HUES6 (cell line): Measurements from ENCODE around the gene MKLN1.
"Not testable (repeated sequence)": the region's sequence is repeated elsewhere in the genome, so short reads cannot be mapped to it uniquely, and the experiment has no call there.

Experiments used
- H3K27ac ChIP-seq: 2 replicates; pipeline ENCODE4 v1.7.0; 2013; ENCODE audit warnings: low read depth, mild to moderate bottlenecking, low read length, inconsistent platforms
- H3K27me3 ChIP-seq: 2 replicates; pipeline ENCODE4 v1.6.1; 2013; ENCODE audit warnings: low read length; ENCODE audit not compliant: control insufficient read depth, insufficient read depth
- H3K36me3 ChIP-seq: 2 replicates; pipeline ENCODE4 v1.6.1; 2013; ENCODE audit warnings: low read length; ENCODE audit not compliant: control insufficient read depth, insufficient read depth
- H3K4me1 ChIP-seq: 2 replicates; pipeline ENCODE4 v1.6.1; 2013; ENCODE audit warnings: low read length; ENCODE audit not compliant: control insufficient read depth, insufficient read depth
- H3K4me3 ChIP-seq: 2 replicates; pipeline ENCODE4 v1.5.1; 2013; ENCODE audit warnings: low read depth, low read length
- H3K9ac ChIP-seq: one replicate; pipeline ENCODE4 v1.6.1; 2013; ENCODE audit warnings: mild to moderate bottlenecking, low read length
- H3K9me3 ChIP-seq: 2 replicates; pipeline ENCODE4 v1.6.1; 2013; ENCODE audit warnings: low read depth, low read length; ENCODE audit not compliant: control insufficient read depth, insufficient read depth

The MKLN1 gene

GRCh38 chr7:131501422-131501821 is 173.7 kb downstream of the MKLN1 start:
- peaks cover 4% of the 10 kb centered on the region; the same call in 1 of the 2 replicates for H3K4me1 ChIP-seq
- peaks cover 95% of the 10 kb centered on the region for H3K36me3 ChIP-seq
- H3K27me3 ChIP-seq, result no peaks in the 10 kb centered on the region
- H3K4me3 ChIP-seq, result no peak overlapping the region
- H3K9ac ChIP-seq, result no peak overlapping the region
- H3K27ac ChIP-seq, result no peak overlapping the region
- H3K9me3 ChIP-seq, result no peaks in the 10 kb centered on the region

- peaks cover 4% of the 10 kb centered on the region; the same call in 1 of the 2 replicates for H3K4me1 ChIP-seq
- H3K9ac ChIP-seq, result no peak overlapping the region
- H3K9me3 ChIP-seq, result no peaks in the 10 kb centered on the region
- H3K36me3 ChIP-seq, result peaks cover 98% of the 10 kb centered on the region
- H3K27ac ChIP-seq, result no peak overlapping the region
- H3K4me3 ChIP-seq, result no peak overlapping the region
- no peaks in the 10 kb centered on the region for H3K27me3 ChIP-seq
Observed at GRCh38 chr7:131501930-131502685, 174.4 kb downstream of the MKLN1 start.

GRCh38 chr7:131502810-131503508 is 175.3 kb downstream of the MKLN1 start:
- H3K4me3 ChIP-seq, result no peak overlapping the region
- H3K4me1 ChIP-seq, result peaks cover 4% of the 10 kb centered on the region; the same call in 1 of the 2 replicates
- H3K9me3 ChIP-seq, result no peaks in the 10 kb centered on the region
- H3K27me3 ChIP-seq, result no peaks in the 10 kb centered on the region
- no peak overlapping the region for H3K9ac ChIP-seq
- no peak overlapping the region for H3K27ac ChIP-seq
- peaks cover 99% of the 10 kb centered on the region for H3K36me3 ChIP-seq

- Histone ChIP-seq H3K27me3 (no peaks in the 10 kb centered on the region), H3K4me3 (no peak overlapping the region), H3K9ac (no peak overlapping the region), H3K4me1 (peaks cover 4% of the 10 kb centered on the region; the same call in 1 of the 2 replicates), H3K36me3 (peaks cover 99% of the 10 kb centered on the region), H3K27ac (no peak overlapping the region), H3K9me3 (no peaks in the 10 kb centered on the region)
Observed at GRCh38 chr7:131503639-131504038, 176.0 kb downstream of the MKLN1 start.

GRCh38 chr7:131504157-131504899 is 176.7 kb downstream of the MKLN1 start:
- Histone ChIP-seq H3K4me3 (no peak overlapping the region), H3K9me3 (no peaks in the 10 kb centered on the region), H3K36me3 (peaks cover 99% of the 10 kb centered on the region), H3K9ac (no peak overlapping the region), H3K4me1 (peaks cover 4% of the 10 kb centered on the region; the same call in 1 of the 2 replicates), H3K27me3 (no peaks in the 10 kb centered on the region), H3K27ac (no peak overlapping the region)

GRCh38 chr7:131505037-131505620 is 177.5 kb downstream of the MKLN1 start:
- H3K27me3 ChIP-seq, H3K4me1 ChIP-seq, H3K9me3 ChIP-seq, H3K4me3 ChIP-seq, H3K27ac ChIP-seq, H3K9ac ChIP-seq: not testable (repeated sequence)
- H3K36me3 ChIP-seq, result peaks cover 100% of the 10 kb centered on the region

- H3K4me3 ChIP-seq, result no peak overlapping the region
- no peaks in the 10 kb centered on the region for H3K9me3 ChIP-seq
- H3K27ac ChIP-seq, result no peak overlapping the region
- H3K27me3 ChIP-seq, result no peaks in the 10 kb centered on the region
- peaks cover 4% of the 10 kb centered on the region; the same call in 1 of the 2 replicates for H3K4me1 ChIP-seq
- no peak overlapping the region for H3K9ac ChIP-seq
- H3K36me3 ChIP-seq, result peaks cover 97% of the 10 kb centered on the region
Observed at GRCh38 chr7:131505636-131506557, 178.2 kb downstream of the MKLN1 start.

GRCh38 chr7:131506597-131506996 is 178.9 kb downstream of the MKLN1 start:
- Histone ChIP-seq H3K4me1 (peaks cover 4% of the 10 kb centered on the region; the same call in 1 of the 2 replicates), H3K36me3 (peaks cover 97% of the 10 kb centered on the region), H3K9ac (no peak overlapping the region), H3K9me3 (no peaks in the 10 kb centered on the region), H3K27me3 (no peaks in the 10 kb centered on the region), H3K27ac (no peak overlapping the region), H3K4me3 (no peak overlapping the region)

GRCh38 chr7:131507592-131508331 is 180.1 kb downstream of the MKLN1 start:
- Histone ChIP-seq H3K27me3 (no peaks in the 10 kb centered on the region), H3K4me1 (0 out of 2 replicates have a peak, but pooled peaks cover 4% of the 10 kb centered on the region), H3K9ac (no peak overlapping the region), H3K4me3 (no peak overlapping the region), H3K9me3 (no peaks in the 10 kb centered on the region), H3K27ac (no peak overlapping the region; the same call in 1 of the 2 replicates), H3K36me3 (peaks cover 94% of the 10 kb centered on the region)
